Measurements from ENCODE around the gene PRPF8. TPM values are rescaled to one million over a fixed set of nuclear protein-coding genes. Genes with fewer than 3 reads are reported as not detected.
"Not testable (repeated sequence)": the region's sequence is repeated elsewhere in the genome, so short reads cannot be mapped to it uniquely, and the experiment has no call there.

PRPF8 gene
- total and polyA plus RNA-seq, 5 donors from 2014 or later, result 146 to 405 (median 160) TPM

GRCh38 chr17:1722022-1722421, 37.4 kb upstream of the PRPF8 start:
- Mint-ChIP-seq H3K4me1 (peaks cover 5 to 52% (median 20%) of the 10 kb centered on the region in 4 donors), H3K27ac (peak overlapping the region in 2 of 3 donors; percentile 14 to 88), H3K4me3 (peak overlapping the region in 1 of 4 donors; percentile 88)
- not testable (repeated sequence) for H3K9me3 Mint-ChIP-seq; H3K4me3 ChIP-seq (ENCODE audit: low read depth, low read length); H3K27me3 ChIP-seq (ENCODE audit: control insufficient read depth, insufficient read depth, low read length); H3K27me3 Mint-ChIP-seq; H3K9me3 ChIP-seq (ENCODE audit: control insufficient read depth in 2 of 2, low read length in 2 of 2); H3K27ac ChIP-seq (ENCODE audit: insufficient read depth, low read length, poor library complexity, severe bottlenecking); ATAC-seq (ENCODE audit: low read depth in 2 of 2); H3K36me3 ChIP-seq (ENCODE audit: control insufficient read depth, insufficient read depth, low read length); H3K36me3 Mint-ChIP-seq; DNase-seq
- H3K4me1 ChIP-seq (ENCODE audit: control insufficient read depth, insufficient read depth, low read length, poor library complexity, severe bottlenecking), result peaks cover 55% of the 10 kb centered on the region

- peak; percentile 56 to 82 (median 72) for DNase-seq
- peak overlapping the region; percentile 35 to 91 (median 68) for H3K4me3 Mint-ChIP-seq
- no peak for ATAC-seq (ENCODE audit: low read depth in 2 of 2)
Measured at GRCh38 chr17:1720856-1721386, 36.3 kb upstream of the PRPF8 start.

GRCh38 chr17:1718362-1719165, 33.9 kb upstream of the PRPF8 start:
- H3K4me1 ChIP-seq (ENCODE audit: control insufficient read depth, insufficient read depth, low read length, poor library complexity, severe bottlenecking), result peaks cover 48% of the 10 kb centered on the region
- Mint-ChIP-seq H3K9me3 (no peaks in the 10 kb centered on the region), H3K27ac (no peak overlapping the region), H3K4me3 (peak overlapping the region in 2 of 4 donors; percentile 51 to 52), H3K4me1 (peaks cover 5 to 45% (median 17%) of the 10 kb centered on the region in 4 donors), H3K27me3 (peaks cover 13% of the 10 kb centered on the region), H3K36me3 (no peaks in the 10 kb centered on the region)
- H3K4me3 ChIP-seq (ENCODE audit: low read depth, low read length), result no peak overlapping the region
- no peak for ATAC-seq (ENCODE audit: low read depth in 2 of 2)
- H3K27ac ChIP-seq (ENCODE audit: insufficient read depth, low read length, poor library complexity, severe bottlenecking), result no peak overlapping the region
- H3K27me3 ChIP-seq (ENCODE audit: control insufficient read depth, insufficient read depth, low read length), result no peaks in the 10 kb centered on the region
- H3K36me3 ChIP-seq (ENCODE audit: control insufficient read depth, insufficient read depth, low read length), result no peaks in the 10 kb centered on the region
- H3K9me3 ChIP-seq (ENCODE audit: control insufficient read depth in 2 of 2, low read length in 2 of 2), result no peaks in the 10 kb centered on the region
- no peak for DNase-seq

More at GRCh38 chr17:1720856-1721386, 36.3 kb upstream of the PRPF8 start:
- no peaks in the 10 kb centered on the region for H3K36me3 ChIP-seq (ENCODE audit: control insufficient read depth, insufficient read depth, low read length)
- Mint-ChIP-seq H3K27ac (peak overlapping the region in 2 of 3 donors; percentile 20 to 88), H3K36me3 (no peaks in the 10 kb centered on the region), H3K4me1 (peaks cover 5 to 55% (median 21%) of the 10 kb centered on the region in 4 donors), H3K9me3 (no peaks in the 10 kb centered on the region), H3K27me3 (peaks cover 7% of the 10 kb centered on the region)
- no peak overlapping the region for H3K27ac ChIP-seq (ENCODE audit: insufficient read depth, low read length, poor library complexity, severe bottlenecking)
- H3K4me1 ChIP-seq (ENCODE audit: control insufficient read depth, insufficient read depth, low read length, poor library complexity, severe bottlenecking), result peaks cover 50% of the 10 kb centered on the region
- H3K27me3 ChIP-seq (ENCODE audit: control insufficient read depth, insufficient read depth, low read length), result no peaks in the 10 kb centered on the region
- no peaks in the 10 kb centered on the region for H3K9me3 ChIP-seq (ENCODE audit: control insufficient read depth in 2 of 2, low read length in 2 of 2)
- no peak overlapping the region for H3K4me3 ChIP-seq (ENCODE audit: low read depth, low read length)

- Mint-ChIP-seq H3K27me3 (peaks cover 13% of the 10 kb centered on the region), H3K27ac (peak overlapping the region; percentile 96 to 98 (median 96)), H3K4me3 (peak overlapping the region; percentile 94 to 96 (median 94)), H3K36me3 (no peaks in the 10 kb centered on the region), H3K4me1 (peaks cover 5 to 37% (median 12%) of the 10 kb centered on the region in 4 donors), H3K9me3 (no peaks in the 10 kb centered on the region)
- Histone ChIP-seq H3K36me3 (ENCODE audit: control insufficient read depth, insufficient read depth, low read length) (no peaks in the 10 kb centered on the region), H3K9me3 (ENCODE audit: control insufficient read depth in 2 of 2, low read length in 2 of 2) (no peaks in the 10 kb centered on the region), H3K27ac (ENCODE audit: insufficient read depth, low read length, poor library complexity, severe bottlenecking) (peak overlapping the region; percentile 95), H3K27me3 (ENCODE audit: control insufficient read depth, insufficient read depth, low read length) (no peaks in the 10 kb centered on the region), H3K4me1 (ENCODE audit: control insufficient read depth, insufficient read depth, low read length, poor library complexity, severe bottlenecking) (peaks cover 39% of the 10 kb centered on the region), H3K4me3 (ENCODE audit: low read depth, low read length) (peak overlapping the region; percentile 92)
- ATAC-seq (ENCODE audit: low read depth in 2 of 2) (peak; percentile 34 to 37), DNase-seq (peak; percentile 78 to 98 (median 82))
Measured at GRCh38 chr17:1716912-1717695, 32.4 kb upstream of the PRPF8 start.

GRCh38 chr17:1716076-1716911, 31.6 kb upstream of the PRPF8 start:
- Histone ChIP-seq H3K36me3 (ENCODE audit: control insufficient read depth, insufficient read depth, low read length) (no peaks in the 10 kb centered on the region), H3K4me3 (ENCODE audit: low read depth, low read length) (peak overlapping the region; percentile 92), H3K9me3 (ENCODE audit: control insufficient read depth in 2 of 2, low read length in 2 of 2) (no peaks in the 10 kb centered on the region), H3K4me1 (ENCODE audit: control insufficient read depth, insufficient read depth, low read length, poor library complexity, severe bottlenecking) (peaks cover 39% of the 10 kb centered on the region), H3K27me3 (ENCODE audit: control insufficient read depth, insufficient read depth, low read length) (no peaks in the 10 kb centered on the region), H3K27ac (ENCODE audit: insufficient read depth, low read length, poor library complexity, severe bottlenecking) (peak overlapping the region; percentile 95)
- Mint-ChIP-seq H3K4me1 (peaks cover 5 to 42% (median 14%) of the 10 kb centered on the region in 4 donors), H3K9me3 (no peaks in the 10 kb centered on the region), H3K27me3 (peaks cover 18% of the 10 kb centered on the region), H3K4me3 (peak overlapping the region; percentile 94 to 96 (median 94)), H3K36me3 (no peaks in the 10 kb centered on the region), H3K27ac (peak overlapping the region; percentile 96 to 98 (median 96))
- DNase-seq, result peak; percentile 100
- peak; percentile 86 to 88 for ATAC-seq (ENCODE audit: low read depth in 2 of 2)

- Histone ChIP-seq H3K4me3 (ENCODE audit: low read depth, low read length) (no peak overlapping the region), H3K27ac (ENCODE audit: insufficient read depth, low read length, poor library complexity, severe bottlenecking) (peak overlapping the region; percentile 63), H3K4me1 (ENCODE audit: control insufficient read depth, insufficient read depth, low read length, poor library complexity, severe bottlenecking) (peaks cover 39% of the 10 kb centered on the region), H3K9me3 (ENCODE audit: control insufficient read depth in 2 of 2, low read length in 2 of 2) (no peaks in the 10 kb centered on the region), H3K36me3 (ENCODE audit: control insufficient read depth, insufficient read depth, low read length) (no peaks in the 10 kb centered on the region), H3K27me3 (ENCODE audit: control insufficient read depth, insufficient read depth, low read length) (no peaks in the 10 kb centered on the region)
- H3K4me3 Mint-ChIP-seq, result peak overlapping the region; percentile 94 to 96 (median 94)
- DNase-seq (no peak), ATAC-seq (ENCODE audit: low read depth in 2 of 2) (no peak)
- H3K36me3 Mint-ChIP-seq, result no peaks in the 10 kb centered on the region
- H3K27ac Mint-ChIP-seq, result peak overlapping the region in 2 of 3 donors; percentile 85 to 96
- H3K4me1 Mint-ChIP-seq, result peaks cover 2 to 44% (median 12%) of the 10 kb centered on the region in 4 donors
- H3K27me3 Mint-ChIP-seq, result peaks cover 23% of the 10 kb centered on the region
- no peaks in the 10 kb centered on the region for H3K9me3 Mint-ChIP-seq
Measured at GRCh38 chr17:1715803-1716075, 31.1 kb upstream of the PRPF8 start.

All from CD4-positive, CD25-positive, alpha-beta regulatory T cell (primary cell).